Fibroblast of mammary gland (primary cell): ENCODE data around the gene ANO3.
A peak's percentile ranks its signal among the peaks of the same experiment; 100 is the strongest.
"Not testable (repeated sequence)": the region's sequence is repeated elsewhere in the genome, so short reads cannot be mapped to it uniquely, and the experiment has no call there.

ENCODE experiments used
- DNase-seq: peaks from one replicate; pipeline ENCODE4 v3.0.0-alpha.2; 2010; ENCODE audit warnings: low read depth
- H3K4me3 ChIP-seq: 2 replicates; pipeline ENCODE4 v1.5.1; 2011; ENCODE audit warnings: low read depth, mild to moderate bottlenecking, low read length, moderate library complexity; ENCODE audit not compliant: control insufficient read depth
- CTCF ChIP-seq: conservative IDR thresholded peaks from 2 replicates; pipeline ENCODE4 v1.5.1; 2011; ENCODE audit warnings: low read depth, low read length, inconsistent platforms; ENCODE audit not compliant: control insufficient read depth, insufficient read depth

The ANO3 gene

GRCh38 chr11:26331911-26332571, at the start of gene ANO3:
ANO3 (plus strand) TSS chr11:26332130; CDS start chr11:26332276, 146 bp downstream.
- TF ChIP-seq CTCF = peak; percentile 58
- peak within 1 kb of the TSS; percentile 38 for H3K4me3 ChIP-seq
- DNase-seq = peak; percentile 79

DNA sequence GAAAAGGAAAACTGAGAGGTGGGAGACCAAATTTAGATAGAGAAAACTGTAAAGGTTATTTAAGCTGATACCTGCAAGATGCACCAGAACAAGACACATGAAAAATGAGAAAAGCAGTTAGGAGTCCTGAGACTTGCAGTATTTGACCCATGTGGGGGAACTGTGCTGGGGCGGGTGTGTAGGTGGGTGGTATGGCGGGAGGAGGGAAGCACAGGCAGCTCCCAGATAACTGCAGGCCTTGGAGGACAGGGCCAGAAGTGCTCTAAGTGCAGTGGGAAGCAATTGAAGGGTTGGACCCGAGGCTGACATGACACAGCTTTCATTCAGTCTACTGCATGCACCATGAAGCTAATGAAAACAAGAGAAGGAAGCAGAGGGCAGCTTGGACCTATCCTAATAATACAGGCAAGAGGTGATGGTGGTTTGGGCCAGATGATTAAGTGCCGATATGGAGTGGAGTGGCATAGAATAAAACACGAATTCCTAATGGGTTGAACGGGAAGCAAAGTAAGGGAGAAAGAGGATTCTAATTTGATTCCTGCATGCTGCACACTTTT, 48.0 kb upstream of the ANO3 start:
- no peak overlapping the region for H3K4me3 ChIP-seq
- DNase-seq = peak; percentile 4
- TF ChIP-seq CTCF = no peak

- DNase-seq = no peak
- H3K4me3 ChIP-seq = no peak overlapping the region
- no peak for TF ChIP-seq CTCF
Observed at GRCh38 chr11:26285608-26286007, 46.3 kb upstream of the ANO3 start.

DNA sequence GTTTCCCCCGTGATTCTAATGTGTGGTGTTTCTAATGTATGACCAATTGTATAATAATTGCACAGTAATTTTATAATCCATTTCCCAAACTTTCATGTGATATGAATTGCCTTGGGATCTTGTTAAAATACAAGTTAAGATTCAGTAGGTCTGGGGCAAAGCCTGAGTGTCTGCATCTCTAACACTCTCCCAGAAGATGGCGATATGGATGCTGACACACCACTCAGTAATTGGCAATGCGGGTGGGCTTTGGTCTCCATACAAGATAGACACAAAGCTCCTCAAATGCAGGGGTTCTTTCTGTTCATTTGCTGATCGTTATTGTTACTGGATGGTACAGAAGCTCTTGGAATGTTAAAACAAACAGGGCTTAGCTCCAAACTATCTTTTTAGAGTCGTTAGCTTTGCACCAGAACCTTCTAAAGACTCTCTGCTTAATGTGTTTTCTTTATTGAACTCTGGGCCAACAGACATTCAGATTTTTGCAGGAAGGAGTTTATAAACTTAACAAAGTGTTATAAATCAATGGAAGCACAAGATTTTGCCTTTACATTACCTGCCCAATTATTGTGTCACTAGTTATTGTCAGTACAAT, 45.4 kb upstream of the ANO3 start:
- no peak overlapping the region for H3K4me3 ChIP-seq
- DNase-seq = peak; percentile 45
- TF ChIP-seq CTCF = peak; percentile 63

- peak; percentile 63 for DNase-seq
- no peak overlapping the region for H3K4me3 ChIP-seq
- no peak for TF ChIP-seq CTCF
Observed at GRCh38 chr11:26287067-26287518, 44.8 kb upstream of the ANO3 start.

GRCh38 chr11:26297189-26297975, 34.5 kb upstream of the ANO3 start:
- DNase-seq = peak; percentile 87
- no peak overlapping the region for H3K4me3 ChIP-seq
- TF ChIP-seq CTCF = peak; percentile 71

DNA sequence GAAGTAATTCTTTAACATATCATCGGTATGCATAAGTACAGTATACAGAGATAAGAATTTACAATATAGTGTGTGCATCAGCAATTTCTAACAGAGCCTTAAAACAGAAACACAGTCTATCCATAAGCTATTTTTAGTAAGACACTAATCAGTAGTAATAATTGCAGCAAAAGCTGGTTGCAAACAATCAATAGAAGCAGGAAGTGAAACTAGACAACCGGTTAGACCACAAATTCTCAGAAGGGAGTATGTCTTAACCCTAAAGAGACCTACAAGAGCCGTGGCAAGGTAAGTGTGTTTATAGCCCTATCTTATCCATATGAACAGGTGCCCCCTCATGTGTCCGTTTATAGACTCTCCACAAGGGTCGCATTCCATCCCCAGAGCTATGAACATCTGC, 15.6 kb upstream of the ANO3 start:
- not testable (repeated sequence) for DNase-seq, H3K4me3 ChIP-seq
